Endothelial cell of umbilical vein (primary cell): ENCODE measurements around the gene SLC38A8.

ENCODE experiments used
- JUN ChIP-seq: IDR thresholded peaks from 2 replicates; pipeline ENCODE4 v1.6.1; 2011; ENCODE audit warnings: borderline replicate concordance, low read depth; ENCODE audit not compliant: insufficient read length, insufficient read depth
- TF ChIP-seq, protein P1 (sequence below), 2 donors: IDR thresholded peaks; 1 replicate in 1 of 2; 2 replicates in 1 of 2; pipeline ENCODE4 v1.5.1; 2011; ENCODE audit warnings: low read length in 2 of 2, mild to moderate bottlenecking in 2 of 2, moderate library complexity in 2 of 2, control low read depth in 1 of 2, inconsistent platforms in 1 of 2, low read depth in 1 of 2; ENCODE audit not compliant: insufficient read depth in 1 of 2; ENCODE audit errors: extremely low read depth in 1 of 2

DNA sequence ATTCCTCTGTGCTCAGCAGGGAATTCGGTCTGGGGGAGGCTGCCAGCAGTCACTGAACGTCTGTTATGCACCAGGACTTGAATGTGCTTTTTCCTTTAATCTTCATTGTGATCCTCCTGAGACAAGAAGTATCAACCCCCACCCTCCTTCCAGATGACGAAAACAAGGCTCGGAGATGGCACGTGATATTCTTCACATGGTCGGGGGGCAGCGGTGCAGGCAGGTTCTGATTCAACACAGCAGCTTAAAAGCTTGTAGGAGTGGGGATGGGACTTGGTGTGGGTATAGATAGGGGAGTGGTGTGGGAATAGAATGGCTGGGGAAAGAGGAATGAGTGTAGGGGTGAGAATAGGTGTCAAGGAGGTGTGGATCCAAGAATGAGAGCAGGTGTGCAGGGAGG is 68.1 kb downstream of the SLC38A8 start:
- TF ChIP-seq, protein P1, sequence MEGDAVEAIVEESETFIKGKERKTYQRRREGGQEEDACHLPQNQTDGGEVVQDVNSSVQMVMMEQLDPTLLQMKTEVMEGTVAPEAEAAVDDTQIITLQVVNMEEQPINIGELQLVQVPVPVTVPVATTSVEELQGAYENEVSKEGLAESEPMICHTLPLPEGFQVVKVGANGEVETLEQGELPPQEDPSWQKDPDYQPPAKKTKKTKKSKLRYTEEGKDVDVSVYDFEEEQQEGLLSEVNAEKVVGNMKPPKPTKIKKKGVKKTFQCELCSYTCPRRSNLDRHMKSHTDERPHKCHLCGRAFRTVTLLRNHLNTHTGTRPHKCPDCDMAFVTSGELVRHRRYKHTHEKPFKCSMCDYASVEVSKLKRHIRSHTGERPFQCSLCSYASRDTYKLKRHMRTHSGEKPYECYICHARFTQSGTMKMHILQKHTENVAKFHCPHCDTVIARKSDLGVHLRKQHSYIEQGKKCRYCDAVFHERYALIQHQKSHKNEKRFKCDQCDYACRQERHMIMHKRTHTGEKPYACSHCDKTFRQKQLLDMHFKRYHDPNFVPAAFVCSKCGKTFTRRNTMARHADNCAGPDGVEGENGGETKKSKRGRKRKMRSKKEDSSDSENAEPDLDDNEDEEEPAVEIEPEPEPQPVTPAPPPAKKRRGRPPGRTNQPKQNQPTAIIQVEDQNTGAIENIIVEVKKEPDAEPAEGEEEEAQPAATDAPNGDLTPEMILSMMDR (IDR thresholded peaks at IDR 0.05; ENCODE audit: extremely low read depth in 1 of 2, insufficient read depth in 1 of 2, low read depth in 1 of 2, low read length in 2 of 2): no peak
- TF ChIP-seq JUN: no peak
